ENCODE measurements around the gene PIK3CB. TPM values are rescaled to one million over a fixed set of nuclear protein-coding genes. Genes with fewer than 3 reads are reported as not detected.

The PIK3CB gene
- total RNA-seq, 1 experiment from 2014 or later, result 35.6 TPM

GRCh38 chr3:138797508-138798038, 37.2 kb downstream of the PIK3CB start:
- Histone ChIP-seq H2BK15ac (ENCODE audit: low read depth, low read length) (no peak overlapping the region), H2BK20ac (ENCODE audit: low read depth, low read length, poor library complexity, severe bottlenecking) (no peak overlapping the region), H3K79me1 (ENCODE audit: insufficient read depth, low read depth, low read length, poor library complexity, severe bottlenecking) (peaks cover 10% of the 10 kb centered on the region), H2BK12ac (ENCODE audit: insufficient read length, low read depth, low read length) (no peak overlapping the region), H2AFZ (ENCODE audit: low read length) (no peak overlapping the region), H3K79me2 (ENCODE audit: insufficient read depth, low read length) (peaks cover 3% of the 10 kb centered on the region; the same call in 1 of the 2 replicates), H4K91ac (ENCODE audit: insufficient read length, low read depth, low read length) (no peak overlapping the region), H3K4ac (ENCODE audit: low read depth, low read length) (no peak overlapping the region), H3K23ac (ENCODE audit: insufficient read length, low read depth, low read length) (no peak overlapping the region), H3K18ac (ENCODE audit: insufficient read length, low read depth, low read length) (no peak overlapping the region), H3K27ac (ENCODE audit: insufficient read length, low read depth, low read length) (no peak overlapping the region), H3K14ac (ENCODE audit: insufficient read depth, low read length) (no peak overlapping the region), H3K4me1 (ENCODE audit: insufficient read depth, low read length) (no peaks in the 10 kb centered on the region), H3K27me3 (ENCODE audit: insufficient read depth, low read length) (no peaks in the 10 kb centered on the region), H2BK120ac (ENCODE audit: low read depth, low read length, poor library complexity, severe bottlenecking) (no peak overlapping the region), H3K23me2 (ENCODE audit: insufficient read length, low read depth, low read length, poor library complexity, severe bottlenecking) (no peaks in the 10 kb centered on the region), H3K56ac (ENCODE audit: insufficient read length, low read depth, low read length) (no peak overlapping the region), H4K20me1 (ENCODE audit: control insufficient read depth, insufficient read depth, insufficient read length) (no peaks in the 10 kb centered on the region), H2AK5ac (ENCODE audit: insufficient read length, low read length) (no peak overlapping the region), H3K9me3 (ENCODE audit: control insufficient read depth, low read depth, low read length) (no peaks in the 10 kb centered on the region), H3K9ac (ENCODE audit: extremely low read depth, insufficient read length, low read length) (no peak overlapping the region), H3T11ph (ENCODE audit: low read length) (no peak overlapping the region), H4K8ac (replicated peaks; ENCODE audit: insufficient read length, low read depth, low read length) (no peak overlapping the region), H2BK5ac (ENCODE audit: insufficient read length, low read length) (no peak overlapping the region), H3K4me2 (ENCODE audit: insufficient read depth, insufficient read length, low read length) (no peak overlapping the region), H4K5ac (ENCODE audit: insufficient read length, low read depth, low read length) (no peak overlapping the region)
- no CpG with 5 or more reads among the region's 1 CpG for WGBS (ENCODE audit: extremely low coverage, insufficient read length, low lambda C conversion rate)
- no peaks in the 10 kb centered on the region for H3K27me3 Mint-ChIP-seq (ENCODE audit: low read depth)
- no peak for DNase-seq
- peaks cover 6 to 24% (median 24%) of the 10 kb centered on the region in 3 experiments; a peak in 5 of 7 replicates for H3K36me3 Mint-ChIP-seq (ENCODE audit: insufficient read depth in 1 of 3, low read depth in 3 of 3)
- peak overlapping the region in 2 of 3 experiments; percentile 17 to 59; a peak in 2 of 7 replicates for H3K27ac Mint-ChIP-seq
- no peak overlapping the region for H3K4me3 Mint-ChIP-seq
- TF ChIP-seq CTCF (conservative IDR thresholded peaks at IDR 0.05), result no peak
- peaks cover 5 to 13% of the 10 kb centered on the region in 2 experiments for H3K4me1 Mint-ChIP-seq
- H3K9me3 Mint-ChIP-seq, result no peaks in the 10 kb centered on the region
